NT2/D1 (cell line): Measurements from ENCODE around the gene BCAS3.

ENCODE experiments used
- DNase-seq: peaks from one replicate; pipeline ENCODE4 v3.0.0-alpha.2; 2011; ENCODE audit warnings: low read depth, low spot score
- H3K27me3 ChIP-seq: 2 replicates; pipeline ENCODE4 v1.6.0; 2011; ENCODE audit warnings: mild to moderate bottlenecking; ENCODE audit not compliant: insufficient read length, insufficient read depth
- H3K36me3 ChIP-seq: 2 replicates; pipeline ENCODE4 v1.6.1; 2011; ENCODE audit warnings: mild to moderate bottlenecking, low read length, mixed read lengths; ENCODE audit not compliant: insufficient read depth, insufficient read length
- H3K4me1 ChIP-seq: 2 replicates; pipeline ENCODE4 v1.5.1; 2011; ENCODE audit not compliant: insufficient read depth, insufficient read length
- H3K4me3 ChIP-seq: 2 replicates; pipeline ENCODE4 v1.5.1; 2011; ENCODE audit warnings: low read depth; ENCODE audit not compliant: insufficient read length
- H3K9ac ChIP-seq: 2 replicates; pipeline ENCODE4 v1.6.0; 2011; ENCODE audit warnings: low read depth; ENCODE audit not compliant: insufficient read length
- H3K9me3 ChIP-seq: 2 replicates; pipeline ENCODE4 v1.5.1; 2011; ENCODE audit warnings: mild to moderate bottlenecking, low read length; ENCODE audit not compliant: insufficient read depth
- SUZ12 ChIP-seq: IDR thresholded peaks from 2 replicates; pipeline ENCODE4 v1.6.1; 2011; ENCODE audit not compliant: insufficient read length, insufficient read depth; ENCODE audit errors: extremely low read depth
- YY1 ChIP-seq: IDR thresholded peaks from 2 replicates; pipeline ENCODE4 v1.6.1; 2011; ENCODE audit not compliant: insufficient read length, insufficient read depth
- ZNF274 ChIP-seq: IDR thresholded peaks from 2 replicates; pipeline ENCODE4 v1.6.1; 2011; ENCODE audit warnings: mild to moderate bottlenecking, low read depth, low read length

Gene BCAS3

DNA sequence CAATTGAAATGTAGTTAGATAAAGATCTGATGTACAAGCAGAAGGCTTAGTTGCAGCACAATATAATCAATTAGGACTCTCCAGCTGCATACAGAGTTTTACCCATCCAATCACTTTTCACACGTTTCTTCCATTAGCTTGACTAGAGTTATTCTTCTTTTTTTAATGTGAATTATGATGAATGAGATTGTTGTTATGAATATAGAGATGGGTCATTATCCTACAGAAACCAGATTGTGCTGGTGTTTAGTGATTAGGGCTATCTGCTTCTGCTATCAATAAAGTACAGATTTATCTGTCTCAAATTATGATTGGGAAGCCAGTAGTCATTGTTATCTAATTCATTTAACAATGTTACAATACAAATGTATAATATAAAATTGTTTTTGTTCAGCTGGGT, 500.6 kb downstream of the BCAS3 start:
- TF ChIP-seq ZNF274 = no peak
- TF ChIP-seq YY1 = no peak
- TF ChIP-seq SUZ12 = no peak
- no peak overlapping the region for H3K4me3 ChIP-seq
- no peaks in the 10 kb centered on the region for H3K9me3 ChIP-seq
- no peaks in the 10 kb centered on the region for H3K36me3 ChIP-seq
- H3K4me1 ChIP-seq = no peaks in the 10 kb centered on the region
- no peak for DNase-seq
- no peak overlapping the region for H3K9ac ChIP-seq
- no peaks in the 10 kb centered on the region for H3K27me3 ChIP-seq

DNA sequence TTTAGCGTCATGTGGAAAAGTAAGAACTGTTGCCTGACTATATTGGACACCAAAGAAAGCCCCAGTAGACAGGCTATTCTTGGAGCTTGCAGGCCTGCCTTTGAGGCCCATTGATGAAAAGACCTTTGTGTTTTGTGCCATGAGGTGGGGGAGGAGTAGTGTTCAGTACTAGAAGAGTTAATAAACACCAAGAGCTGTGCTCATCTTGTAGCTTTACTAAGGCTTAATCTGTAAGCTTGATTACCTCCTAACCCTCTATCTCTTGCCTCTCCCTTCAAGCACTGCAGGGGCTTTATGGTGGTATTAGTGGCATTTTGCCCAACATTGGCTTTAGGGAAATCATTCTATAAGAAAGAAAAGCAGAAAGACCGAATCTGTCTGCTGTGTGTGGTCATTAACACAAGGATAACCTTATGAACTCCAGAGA, 501.7 kb downstream of the BCAS3 start:
- no peaks in the 10 kb centered on the region for H3K9me3 ChIP-seq
- no peaks in the 10 kb centered on the region for H3K27me3 ChIP-seq
- no peak overlapping the region for H3K9ac ChIP-seq
- no peak overlapping the region for H3K4me3 ChIP-seq
- TF ChIP-seq ZNF274 (no peak), SUZ12 (no peak), YY1 (no peak)
- no peaks in the 10 kb centered on the region for H3K4me1 ChIP-seq
- no peaks in the 10 kb centered on the region for H3K36me3 ChIP-seq
- no peak for DNase-seq

DNA sequence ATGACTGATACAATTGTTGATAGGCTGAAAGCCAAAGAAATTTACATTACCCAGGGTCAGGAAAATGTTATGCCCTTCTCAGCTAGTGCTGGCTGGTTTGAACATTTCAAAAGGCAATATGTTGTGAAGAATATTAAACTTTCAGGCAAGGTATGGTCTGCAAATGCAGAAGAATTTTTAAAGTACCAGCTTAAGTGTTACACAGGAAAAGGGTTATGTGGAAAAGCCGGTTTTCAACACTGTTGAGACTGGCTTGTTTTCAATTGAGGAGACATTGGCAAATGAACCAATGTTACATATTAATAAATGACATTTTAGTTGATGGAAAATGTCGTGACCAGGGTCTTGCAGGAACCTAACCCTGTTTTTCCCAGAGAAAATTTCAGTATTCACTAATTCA, 506.1 kb downstream of the BCAS3 start:
- no peaks in the 10 kb centered on the region for H3K27me3 ChIP-seq
- DNase-seq = no peak
- no peak for TF ChIP-seq SUZ12
- no peak for TF ChIP-seq YY1
- no peak for TF ChIP-seq ZNF274
- H3K36me3 ChIP-seq = no peaks in the 10 kb centered on the region
- H3K9ac ChIP-seq = no peak overlapping the region
- H3K4me1 ChIP-seq = no peaks in the 10 kb centered on the region
- no peak overlapping the region for H3K4me3 ChIP-seq
- no peaks in the 10 kb centered on the region for H3K9me3 ChIP-seq

- Histone ChIP-seq H3K9ac (no peak overlapping the region), H3K36me3 (no peaks in the 10 kb centered on the region), H3K9me3 (no peaks in the 10 kb centered on the region), H3K4me1 (no peaks in the 10 kb centered on the region), H3K27me3 (no peaks in the 10 kb centered on the region), H3K4me3 (no peak overlapping the region)
- TF ChIP-seq ZNF274 (no peak), YY1 (no peak), SUZ12 (no peak)
- DNase-seq = no peak
Observed at GRCh38 chr17:61185385-61185784, 507.7 kb downstream of the BCAS3 start.

DNA sequence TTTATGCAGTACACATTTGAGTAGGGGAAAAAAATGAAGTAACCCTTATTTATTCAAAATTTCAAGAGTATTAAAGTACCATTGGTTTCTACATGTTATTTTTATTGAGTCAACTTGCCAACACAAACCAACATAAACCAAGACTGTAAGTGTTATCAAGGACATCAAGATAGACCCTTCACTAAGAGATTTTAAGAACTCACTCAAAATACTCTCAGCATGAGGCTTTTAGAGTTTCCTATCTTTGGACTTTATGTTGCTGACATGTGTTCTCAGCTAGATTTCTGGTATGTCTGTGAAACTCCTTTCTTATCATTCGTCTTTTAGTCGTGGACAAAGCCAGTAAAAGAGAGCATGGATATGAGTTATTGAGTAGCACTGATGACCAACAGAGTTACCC, 509.4 kb downstream of the BCAS3 start:
- no peaks in the 10 kb centered on the region for H3K4me1 ChIP-seq
- no peaks in the 10 kb centered on the region for H3K9me3 ChIP-seq
- H3K36me3 ChIP-seq = no peaks in the 10 kb centered on the region
- no peak overlapping the region for H3K4me3 ChIP-seq
- no peak overlapping the region for H3K9ac ChIP-seq
- no peak for DNase-seq
- H3K27me3 ChIP-seq = no peaks in the 10 kb centered on the region
- no peak for TF ChIP-seq YY1
- no peak for TF ChIP-seq ZNF274
- no peak for TF ChIP-seq SUZ12

DNA sequence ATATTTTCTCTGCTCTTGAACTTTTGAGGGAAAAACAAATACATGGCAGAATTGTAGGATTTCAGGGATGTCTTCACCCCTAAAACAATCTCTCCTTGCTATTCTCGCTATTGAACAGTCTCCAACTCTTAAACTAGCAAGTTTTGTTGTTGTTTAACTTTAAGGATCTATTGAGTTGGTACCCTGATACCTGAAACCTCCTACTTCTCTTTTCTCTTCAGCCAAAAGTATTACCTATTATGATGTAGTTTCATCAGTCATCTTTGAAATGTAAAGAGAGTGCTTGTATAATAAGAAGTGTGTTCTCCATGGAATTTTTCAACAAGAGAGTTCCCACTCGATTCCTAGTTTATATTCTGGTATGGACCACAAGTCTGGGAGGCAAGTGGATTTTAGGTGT, 510.4 kb downstream of the BCAS3 start:
- H3K4me3 ChIP-seq = no peak overlapping the region

DNA sequence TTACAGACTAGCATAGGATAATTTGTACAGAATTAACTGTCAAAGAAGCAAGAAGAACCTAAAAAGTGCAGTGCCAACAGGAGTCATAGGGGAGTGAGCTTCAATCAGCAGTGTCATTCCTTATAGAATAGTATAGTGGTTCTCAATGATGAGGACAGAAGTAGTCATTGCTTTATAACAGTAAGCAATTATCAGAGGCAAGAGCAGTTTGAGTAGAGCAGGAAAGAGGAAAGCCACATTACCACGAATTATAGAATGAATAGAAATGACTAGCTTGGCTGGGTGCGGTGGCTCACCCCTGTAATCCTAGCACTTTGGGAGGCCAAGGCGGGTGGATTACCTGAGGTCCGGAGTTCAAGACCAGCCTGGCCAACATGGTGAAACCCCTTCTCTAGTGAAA, 512.3 kb downstream of the BCAS3 start:
- Histone ChIP-seq H3K9me3 (peaks cover 4% of the 10 kb centered on the region; the same call in 1 of the 2 replicates), H3K27me3 (no peaks in the 10 kb centered on the region), H3K4me1 (no peaks in the 10 kb centered on the region), H3K36me3 (no peaks in the 10 kb centered on the region), H3K4me3 (no peak overlapping the region), H3K9ac (no peak overlapping the region)
- TF ChIP-seq YY1 (no peak), SUZ12 (no peak), ZNF274 (no peak)
- DNase-seq = no peak

More for the DNA sequence above, 510.4 kb downstream of the BCAS3 start:
- no peak overlapping the region for H3K9ac ChIP-seq
- no peak for DNase-seq
- no peak for TF ChIP-seq ZNF274
- TF ChIP-seq SUZ12 = no peak
- no peak for TF ChIP-seq YY1
- no peaks in the 10 kb centered on the region for H3K27me3 ChIP-seq
- H3K36me3 ChIP-seq = no peaks in the 10 kb centered on the region
- no peaks in the 10 kb centered on the region for H3K4me1 ChIP-seq
- peaks cover 4% of the 10 kb centered on the region; the same call in 1 of the 2 replicates for H3K9me3 ChIP-seq
